GM19328 (cell line): ENCODE results near the gene INMT.

Source experiments
- ATAC-seq: cut with Tn5 transposase; IDR thresholded peaks from one replicate; pipeline ENCODE4 v1.9.1; 2021; ENCODE audit warnings: mild to moderate bottlenecking, moderate library complexity; ENCODE audit not compliant: unreplicated experiment

The INMT gene

DNA sequence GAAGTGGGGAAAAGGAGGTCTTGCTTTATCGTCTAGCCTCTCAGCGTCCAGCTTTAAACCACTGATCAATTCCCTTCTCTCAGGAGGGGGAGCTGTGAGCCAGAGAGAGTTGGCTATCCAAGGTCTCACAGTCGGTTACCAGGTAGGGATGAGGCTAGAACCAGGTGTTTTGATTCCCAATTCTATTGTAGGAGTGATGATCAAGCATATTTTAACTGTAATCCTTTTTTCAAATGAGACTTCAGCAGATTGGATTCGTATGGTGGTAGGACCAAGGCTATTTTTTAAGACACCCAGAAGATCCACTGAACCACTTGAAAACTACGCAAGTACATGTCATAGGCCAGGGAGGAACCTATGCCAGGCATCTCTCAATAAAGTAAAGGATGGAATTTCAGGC is 27.6 kb downstream of the INMT start:
- ATAC-seq: no peak

DNA sequence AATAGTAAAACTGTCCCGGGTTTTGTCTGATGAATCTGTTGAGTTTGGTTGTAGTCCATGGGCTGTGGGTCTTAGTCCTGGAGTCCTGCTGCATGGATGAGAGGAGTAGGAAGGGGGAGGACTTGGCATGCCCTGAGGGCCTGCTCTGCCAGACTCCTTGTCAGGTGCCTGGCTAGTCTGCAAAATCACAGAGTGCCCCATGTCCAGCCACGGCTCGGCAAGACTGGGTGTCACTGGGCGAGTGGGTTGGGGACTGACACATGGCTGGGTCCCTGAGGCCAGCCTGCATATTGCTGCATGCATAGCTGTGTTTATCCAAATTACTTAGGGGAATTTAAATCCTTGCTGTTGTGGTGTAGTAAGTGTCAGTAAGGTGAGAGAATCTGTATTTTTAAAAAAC is 29.0 kb downstream of the INMT start:
- ATAC-seq: no peak

DNA sequence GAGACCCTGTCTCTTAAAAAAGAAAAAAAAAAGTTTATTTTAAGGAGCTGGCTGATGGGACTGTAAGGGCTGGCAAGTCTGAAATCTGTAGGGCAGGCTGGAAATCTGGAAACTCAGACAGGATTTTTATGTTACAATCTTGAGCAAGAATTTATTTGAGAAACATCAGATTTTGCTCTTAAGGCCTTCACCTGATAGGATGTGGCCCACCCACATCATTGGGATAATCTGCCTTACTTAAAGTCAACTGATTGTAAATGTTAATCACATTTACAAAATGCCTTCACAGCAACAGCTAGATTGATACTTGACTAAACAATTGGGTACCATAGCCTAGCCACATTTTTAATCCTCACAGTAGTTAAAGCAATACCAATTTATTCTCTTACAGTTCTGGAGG is 30.8 kb downstream of the INMT start:
- ATAC-seq: no peak

DNA sequence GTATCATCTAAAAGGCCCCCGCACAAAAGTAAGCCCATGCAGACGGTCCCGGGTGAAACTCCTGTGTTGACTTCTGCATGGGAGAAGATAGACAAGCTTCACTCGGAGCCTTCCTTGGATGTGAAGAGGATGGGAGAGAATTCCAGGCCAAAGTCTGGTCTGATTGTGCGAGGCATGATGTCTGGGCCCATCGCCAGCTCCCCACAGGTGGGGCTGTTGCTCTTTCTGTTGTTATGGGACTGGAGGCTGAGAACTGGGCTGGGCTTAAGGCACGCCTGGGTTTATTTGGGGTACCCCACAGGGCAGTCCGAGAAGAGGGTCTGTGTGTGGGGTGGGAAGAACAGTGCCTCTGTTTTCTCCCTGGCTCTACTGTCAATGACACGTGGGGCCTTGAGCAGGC is 33.9 kb downstream of the INMT start:
- ATAC-seq: no peak

DNA sequence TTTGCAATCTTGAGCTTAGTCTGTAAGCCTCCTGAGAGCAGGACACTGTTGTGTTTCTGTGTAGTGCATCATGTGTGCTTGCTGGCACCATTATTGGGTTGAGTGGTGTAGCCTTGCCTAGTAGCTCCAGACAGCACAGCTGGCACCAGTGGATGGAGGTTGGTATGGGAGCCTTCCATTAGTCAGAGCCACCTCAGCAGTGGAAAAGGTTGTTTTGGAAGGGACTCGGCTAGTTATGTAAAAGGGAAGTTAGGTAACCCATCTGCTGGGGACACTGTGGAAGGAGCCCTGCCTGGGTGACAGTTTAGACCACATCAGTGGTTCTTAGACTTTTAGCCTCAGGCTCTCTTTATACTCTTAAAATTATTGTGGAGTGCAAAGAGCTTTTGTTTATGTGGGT is 35.6 kb downstream of the INMT start:
- ATAC-seq: no peak

DNA sequence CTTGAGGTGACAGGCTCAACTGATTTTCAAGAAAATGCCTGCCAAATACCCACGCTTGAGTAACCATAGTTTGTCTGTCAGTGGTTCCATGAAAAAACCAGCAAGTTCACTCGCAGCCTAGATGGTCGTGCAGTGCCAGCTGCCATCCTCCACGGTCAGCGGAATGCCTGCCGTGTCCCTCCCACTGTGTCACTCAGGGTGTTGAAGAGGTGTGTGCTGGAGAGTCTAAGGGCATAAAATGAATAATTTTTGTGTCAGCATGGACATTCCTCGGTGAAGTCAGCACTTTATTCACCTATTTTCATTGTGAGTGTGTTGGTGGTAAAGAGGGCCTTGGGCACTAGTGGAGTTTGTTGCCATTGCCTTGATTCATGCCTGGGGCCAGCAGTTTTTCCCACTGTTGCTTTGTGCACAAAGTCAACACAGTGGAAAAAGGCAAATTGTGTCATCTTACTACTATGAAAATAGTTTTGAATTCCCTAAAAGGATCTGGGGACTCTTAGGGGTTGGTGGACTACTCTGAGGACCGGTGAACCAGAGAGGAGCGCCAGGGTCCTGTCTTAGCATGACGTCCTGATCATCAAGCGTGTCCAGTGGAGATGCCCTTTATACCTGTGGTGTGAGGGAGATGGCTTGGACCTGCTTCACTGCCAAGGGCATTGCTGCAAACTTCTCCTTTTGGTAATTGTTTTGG is 36.9 kb downstream of the INMT start:
- no peak for ATAC-seq

DNA sequence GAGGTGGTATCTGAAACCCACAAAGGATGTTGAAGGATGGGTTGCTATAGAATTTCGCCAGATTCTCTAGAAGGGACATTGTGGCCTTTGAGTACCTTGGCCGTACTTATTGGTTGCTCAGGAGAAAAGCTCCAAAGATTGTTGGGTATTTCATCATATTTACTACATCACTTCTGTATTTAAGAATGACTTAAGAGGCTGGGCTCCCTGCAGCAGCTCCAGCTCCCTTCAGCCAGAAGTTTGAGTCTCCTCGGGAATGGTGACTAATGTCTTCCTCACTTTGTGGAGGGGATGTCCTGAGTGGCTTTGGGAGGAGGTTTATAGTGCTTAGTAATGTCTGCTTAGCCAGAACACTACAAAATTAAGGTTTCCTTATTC is 37.4 kb downstream of the INMT start:
- ATAC-seq: no peak

DNA sequence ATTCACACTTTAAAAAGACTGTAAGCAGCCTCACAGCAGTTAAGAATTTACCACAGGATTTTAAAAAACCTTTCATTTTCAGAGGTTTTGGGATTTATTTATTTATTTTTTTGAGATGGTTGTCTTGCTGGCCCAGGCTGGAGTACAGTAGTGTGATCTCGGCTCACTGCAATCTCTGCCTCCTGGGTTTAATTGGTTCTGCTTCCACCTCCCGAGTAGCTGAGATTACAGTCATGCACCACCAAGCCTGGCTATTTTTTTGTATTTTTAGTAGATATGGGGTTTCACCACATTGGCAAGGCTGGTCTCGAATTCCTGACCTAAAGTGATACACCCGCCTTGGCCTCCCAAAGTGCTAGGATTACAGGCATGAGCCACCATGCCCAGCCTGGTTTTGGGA is 38.4 kb downstream of the INMT start:
- no peak for ATAC-seq

DNA sequence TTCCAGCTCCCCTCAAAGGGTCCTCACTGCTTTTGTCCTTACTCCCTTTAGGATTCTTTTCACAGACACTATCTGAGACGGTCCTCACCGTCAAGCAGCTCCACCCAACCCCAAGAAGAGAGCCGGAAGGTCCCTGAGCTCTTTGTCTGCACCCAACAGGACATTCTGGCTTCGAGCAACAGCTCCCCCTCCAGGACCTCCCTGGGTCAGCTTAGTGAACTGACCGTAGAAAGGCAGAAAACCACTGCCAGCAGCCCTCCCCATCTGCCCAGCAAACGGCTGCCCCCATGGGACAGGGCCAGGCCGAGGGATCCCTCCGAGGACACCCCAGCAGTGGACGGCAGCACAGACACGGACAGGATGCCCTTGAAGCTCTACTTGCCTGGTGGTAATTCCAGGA is 39.2 kb downstream of the INMT start:
- ATAC-seq: no peak

DNA sequence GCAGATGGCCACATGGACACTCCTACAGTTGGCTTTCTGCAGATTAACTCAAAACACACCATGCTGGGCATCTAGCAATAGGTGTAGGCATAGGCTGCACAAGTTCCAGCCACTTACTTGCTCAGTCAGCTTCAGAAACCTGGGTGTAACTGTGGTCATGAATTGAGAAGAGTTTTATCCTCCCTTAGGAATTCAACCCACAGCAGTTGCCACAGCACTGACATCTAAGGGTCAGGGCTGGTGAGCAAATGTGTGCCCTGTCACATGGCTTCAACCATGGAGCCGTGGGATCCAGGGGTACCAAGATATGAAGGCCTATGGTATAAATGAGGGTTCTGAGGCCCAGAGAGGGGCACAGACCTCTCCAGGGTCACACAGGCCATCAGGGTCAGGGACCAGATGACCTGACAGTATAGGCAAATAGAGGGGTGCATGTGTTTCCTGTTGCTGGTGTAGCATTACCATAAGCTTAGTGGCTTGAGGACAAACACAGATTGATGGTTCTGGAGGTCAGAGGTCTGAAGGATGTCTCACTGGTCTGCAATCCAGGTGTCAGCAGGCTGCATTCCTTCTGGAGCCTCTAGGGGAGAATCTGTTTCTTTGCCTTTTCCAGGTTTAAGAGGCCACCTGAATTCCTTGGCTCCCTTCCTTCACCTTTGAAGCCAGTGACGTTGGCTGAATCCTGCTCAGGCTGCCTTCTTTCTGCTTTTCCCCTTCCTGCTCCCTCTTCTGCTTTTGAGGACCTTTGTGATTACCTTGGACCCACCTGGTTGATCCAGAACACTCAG is 43.4 kb downstream of the INMT start:
- no peak for ATAC-seq

DNA sequence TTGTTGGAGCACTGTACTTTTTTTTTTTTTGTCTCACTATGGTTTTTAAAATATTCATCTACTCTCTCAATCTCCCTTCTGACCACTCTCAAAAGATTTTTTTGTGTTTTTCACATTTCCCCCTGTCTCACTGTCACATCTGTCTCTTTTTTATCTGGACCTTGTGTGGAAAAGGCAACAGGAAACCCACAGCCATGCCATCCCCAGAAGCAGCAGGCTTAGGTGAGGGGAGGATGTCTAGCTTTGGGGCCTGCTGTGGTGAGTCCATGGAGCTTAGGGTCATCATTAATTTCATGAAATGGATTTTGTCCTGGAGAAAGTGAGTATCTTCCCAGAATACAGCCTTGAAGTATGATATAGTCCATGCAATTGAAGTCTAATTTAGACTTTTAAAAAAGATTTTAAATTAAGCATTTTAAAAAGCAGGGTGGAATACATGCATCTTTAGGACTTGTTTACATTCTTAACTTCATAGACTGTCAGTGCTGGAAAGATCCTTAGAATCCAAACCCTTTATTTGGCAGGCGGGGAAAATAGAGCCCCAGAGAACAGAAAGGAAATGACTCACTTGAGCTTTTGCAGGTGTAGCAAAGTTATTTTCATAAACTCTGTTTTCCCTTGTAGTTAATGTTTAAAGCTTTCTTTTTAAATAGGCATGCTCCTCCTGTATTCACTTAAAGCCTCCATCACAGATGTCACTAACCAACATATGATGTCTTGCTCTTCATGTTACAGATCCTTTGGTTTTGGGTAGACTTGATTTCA is 44.4 kb downstream of the INMT start:
- no peak for ATAC-seq

DNA sequence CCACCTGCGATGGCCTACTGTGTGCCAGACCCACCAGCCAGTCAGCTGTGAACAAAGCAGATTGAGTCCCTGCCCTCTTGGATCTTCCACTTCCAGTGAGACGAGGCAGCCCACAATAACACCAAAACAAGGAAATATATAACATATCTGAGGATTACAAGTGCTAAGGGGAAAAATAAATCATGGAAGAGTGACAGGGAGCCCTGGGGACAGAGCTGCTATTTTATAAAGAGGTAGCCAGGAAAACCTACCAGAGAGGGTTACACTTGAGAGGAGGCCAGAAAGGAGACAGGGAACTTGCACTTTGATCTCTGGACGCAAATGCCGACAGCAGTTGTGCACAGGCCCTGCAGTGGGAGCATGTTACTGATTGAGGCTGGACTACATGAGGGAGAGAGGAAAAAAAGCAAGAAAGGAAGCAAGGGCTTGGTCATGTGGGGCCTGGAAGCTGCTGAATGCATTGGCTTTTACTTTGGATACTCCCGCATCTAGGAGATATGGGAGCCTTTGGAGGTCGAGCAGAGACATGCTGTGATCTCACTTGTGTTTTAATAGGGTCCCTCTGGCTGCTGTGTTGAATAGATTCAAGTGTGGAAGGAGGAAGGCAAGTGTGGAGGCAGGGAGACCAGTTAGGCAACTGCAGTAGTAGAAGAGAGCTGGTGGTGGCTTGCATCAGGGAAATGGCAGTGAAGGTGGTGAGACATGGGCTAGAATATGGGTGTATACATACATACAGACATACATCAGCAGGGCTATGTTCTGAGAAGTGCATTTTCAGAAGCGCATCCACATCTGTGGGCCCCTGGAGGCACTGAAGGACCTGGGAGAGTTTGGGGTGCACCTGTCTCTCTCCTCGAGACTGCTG is 45.5 kb downstream of the INMT start:
- ATAC-seq: no peak

DNA sequence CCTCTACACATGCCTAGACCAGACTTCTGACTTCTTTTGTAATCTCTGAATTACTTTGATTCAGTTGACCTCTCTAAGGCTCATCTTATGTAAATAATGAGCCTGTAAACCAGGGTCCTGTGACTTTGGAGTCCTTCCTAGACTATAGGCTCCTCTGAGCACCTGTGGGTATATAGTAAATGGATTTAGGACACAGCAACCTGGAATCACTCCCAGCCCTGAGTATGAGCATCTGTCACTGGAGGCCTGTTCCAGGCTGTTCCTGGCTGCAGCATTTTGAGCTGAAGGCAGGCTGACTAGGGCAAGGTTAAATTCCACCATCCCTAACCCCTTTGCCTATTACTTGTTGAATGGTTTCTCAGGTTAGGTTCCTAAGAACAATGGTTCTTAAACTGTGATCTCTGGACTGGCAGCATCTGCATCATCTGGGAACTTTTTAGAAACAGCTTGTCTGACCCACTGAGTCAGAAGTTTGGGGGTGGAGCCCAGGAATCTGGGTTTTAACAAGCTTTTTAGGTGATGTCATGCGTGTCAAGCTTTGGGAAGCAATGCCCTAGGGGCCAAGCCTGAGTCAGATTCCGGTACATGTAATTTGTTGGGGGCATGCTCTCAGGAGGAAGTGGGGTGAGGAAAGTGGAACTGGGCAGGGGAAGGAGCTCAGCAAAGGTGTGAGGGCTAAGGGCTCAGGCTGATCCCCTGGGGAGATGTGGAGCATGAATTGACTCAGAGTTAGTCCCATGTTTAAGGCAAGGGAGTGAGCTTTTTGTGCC is 47.5 kb downstream of the INMT start:
- peak; percentile 65 for ATAC-seq

DNA sequence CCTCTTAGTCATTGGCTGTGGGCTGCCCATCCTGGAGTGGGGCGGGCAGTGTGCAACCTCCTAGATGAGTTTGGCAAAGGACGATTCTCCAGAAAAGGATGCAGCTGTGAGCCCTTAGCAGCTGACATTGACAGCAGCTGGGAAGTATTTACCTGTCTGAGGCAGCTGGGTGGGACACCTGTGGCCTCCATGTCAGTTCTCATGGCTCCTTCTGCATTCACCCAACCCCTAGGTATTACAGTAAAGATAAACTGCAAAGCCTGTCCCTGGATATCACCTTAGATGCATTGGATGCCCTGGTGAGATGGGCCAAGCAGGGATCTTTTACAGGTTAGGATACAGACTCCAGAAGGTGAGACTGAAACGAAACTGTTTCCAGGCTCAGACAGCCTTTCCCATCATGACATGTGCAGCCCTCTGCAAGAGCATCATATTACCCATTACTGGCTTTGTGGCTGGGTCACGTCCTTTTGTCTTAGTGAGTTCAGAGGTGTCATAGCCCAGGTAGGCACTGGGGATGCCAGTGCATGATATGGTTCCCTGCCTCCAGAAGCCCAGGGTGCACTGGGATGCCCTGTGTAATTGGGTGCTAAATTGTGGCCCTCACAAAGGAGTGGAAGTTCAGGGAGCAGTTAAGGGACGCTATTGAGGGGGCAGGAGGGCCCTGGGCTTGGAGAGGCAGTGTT is 48.2 kb downstream of the INMT start:
- no peak for ATAC-seq

DNA sequence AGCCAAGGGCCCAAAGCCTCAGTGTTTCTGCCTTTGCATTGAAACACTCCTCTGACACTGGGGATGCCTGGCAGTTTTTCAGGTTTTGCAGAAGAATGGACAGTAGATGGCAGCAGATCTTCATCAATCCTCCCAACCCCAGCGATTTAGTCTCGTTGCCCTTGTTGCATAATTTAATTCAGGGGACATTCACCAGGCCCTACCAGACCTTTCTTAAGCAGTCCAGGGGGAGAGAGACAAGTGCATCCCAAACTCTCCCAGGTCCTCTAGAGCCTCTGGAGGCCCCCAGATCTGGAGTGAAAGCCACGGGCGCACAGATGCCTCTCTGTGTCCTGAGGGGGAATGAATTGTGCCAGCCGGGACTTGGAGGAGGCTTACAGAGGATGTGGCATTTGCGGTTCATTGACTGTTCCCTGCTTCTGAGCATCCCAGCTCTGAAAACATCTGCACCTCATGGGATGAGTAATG is 48.9 kb downstream of the INMT start:
- no peak for ATAC-seq

DNA sequence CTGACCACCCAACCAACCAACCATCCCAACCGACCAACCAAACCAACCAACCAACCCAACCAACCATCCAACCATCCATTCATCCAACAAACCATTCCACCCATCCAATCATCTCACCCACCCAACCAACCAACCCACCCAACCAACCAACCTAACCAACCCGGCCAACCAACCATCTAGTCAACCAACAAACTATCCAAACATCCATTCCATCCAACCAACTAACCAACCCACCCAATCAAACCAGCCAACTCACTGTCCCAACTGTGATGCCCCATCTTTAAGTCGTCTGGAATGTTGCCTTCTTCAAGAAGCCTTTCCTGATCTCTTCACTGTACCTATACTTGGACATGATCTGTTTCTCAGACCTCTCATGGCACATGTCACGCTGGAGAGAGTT is 50.9 kb downstream of the INMT start:
- ATAC-seq: no peak

DNA sequence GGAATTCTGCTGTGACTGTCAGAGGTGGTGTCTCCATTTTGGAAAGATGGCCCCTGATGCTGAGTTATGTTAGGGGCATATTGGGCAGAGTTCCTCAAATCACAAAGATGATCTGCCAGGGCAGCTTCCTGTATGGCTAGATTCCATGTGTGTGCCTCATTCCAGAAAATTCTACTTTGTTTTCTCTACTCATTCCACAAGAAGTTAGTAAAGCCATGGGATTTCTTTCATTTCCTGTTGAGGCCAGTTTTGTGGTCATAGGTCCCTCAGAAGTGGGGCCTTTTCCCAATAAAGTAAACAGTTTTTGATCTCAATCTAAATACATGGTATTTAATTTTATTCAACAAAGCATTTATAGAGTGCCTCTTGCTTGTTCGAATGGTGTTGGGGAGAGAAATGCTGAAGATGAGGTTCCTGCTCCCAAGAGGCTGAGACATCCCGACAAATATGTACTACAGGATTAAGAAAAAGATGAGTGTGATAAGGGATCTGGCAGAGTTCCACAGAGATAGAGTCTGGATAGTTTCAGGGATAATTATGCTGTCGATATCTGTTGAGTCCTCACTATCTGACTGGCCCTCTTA is 52.2 kb downstream of the INMT start:
- ATAC-seq: no peak

DNA sequence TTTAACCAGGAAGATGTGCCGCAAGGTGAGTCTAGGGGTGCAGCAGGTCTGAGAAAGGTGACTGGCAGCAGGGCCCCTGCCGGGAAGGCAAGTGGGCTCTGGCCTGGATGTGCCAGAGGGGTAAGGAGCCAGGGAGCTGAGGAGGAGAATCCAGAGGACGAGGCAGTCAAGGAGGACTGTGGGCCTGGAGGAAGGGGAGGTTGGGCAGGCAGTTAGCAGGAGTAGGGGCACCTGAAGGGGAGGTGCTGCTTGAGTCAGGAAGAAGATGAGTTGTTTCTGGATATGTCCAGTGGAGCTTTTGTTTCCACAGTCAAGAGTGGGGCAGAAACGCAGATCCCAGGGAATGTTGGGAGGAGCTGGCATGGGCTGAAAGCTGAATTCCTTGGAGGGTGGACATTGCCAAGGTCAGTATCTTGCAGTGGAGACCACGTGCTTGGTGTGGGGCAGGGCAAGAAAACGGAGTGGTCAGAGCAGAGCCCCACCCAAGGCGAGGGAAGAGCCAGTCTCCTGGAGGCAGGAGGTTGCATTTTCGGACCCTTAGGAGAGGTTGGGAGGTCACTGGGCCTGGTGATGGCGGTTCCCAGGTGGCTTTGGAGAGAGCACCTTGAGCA is 53.3 kb downstream of the INMT start:
- no peak for ATAC-seq

DNA sequence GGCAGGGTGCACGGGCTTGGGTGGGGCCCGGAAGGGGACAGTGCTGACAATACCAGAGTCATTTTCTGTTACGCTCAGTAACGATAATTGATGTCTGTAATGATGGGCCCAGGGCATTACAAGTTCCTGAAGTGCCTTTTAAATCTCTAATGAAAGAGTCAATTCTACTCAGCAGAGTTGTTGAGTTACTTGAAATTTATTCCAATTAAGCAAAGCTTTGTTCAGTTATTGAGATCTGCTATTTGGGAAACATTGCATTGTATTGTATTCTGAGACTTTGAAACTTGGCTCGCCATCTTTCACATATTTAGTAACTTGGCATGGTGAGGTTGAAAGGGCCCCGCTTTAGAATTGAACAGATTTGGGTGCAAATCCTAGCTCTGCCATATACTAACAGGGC is 54.0 kb downstream of the INMT start:
- no peak for ATAC-seq
